PC-3 (cell line): ENCODE results near the gene CCSER1.

ENCODE experiments used
- CTCF ChIP-seq: fragments of 300-600 bp; sonication (generic); conservative IDR thresholded peaks from 2 replicates; pipeline ENCODE4 v1.5.1; 2017; ENCODE audit warnings: antibody characterized with exemption, low read depth, mild to moderate bottlenecking, low read length
- EZH2 ChIP-seq: fragments of 300-600 bp; sonication (generic); IDR thresholded peaks from one replicate; pipeline ENCODE4 v1.6.1; 2017; ENCODE audit warnings: antibody characterized with exemption, mild to moderate bottlenecking, low read length; ENCODE audit not compliant: unreplicated experiment

GRCh38 chr4:90457817-90458216 lies 330.6 kb downstream of the CCSER1 start:
- TF ChIP-seq CTCF = no peak
- TF ChIP-seq EZH2 = no peak
